ENCODE data around the gene GOLGA8B. TPM values are rescaled to one million over a fixed set of nuclear protein-coding genes. Genes with fewer than 3 reads are reported as not detected.
"Not testable (repeated sequence)": the region's sequence is repeated elsewhere in the genome, so short reads cannot be mapped to it uniquely, and the experiment has no call there.

Gene GOLGA8B
- total RNA-seq, 2 donors from 2014 or later, result 228 to 318 TPM

DNA sequence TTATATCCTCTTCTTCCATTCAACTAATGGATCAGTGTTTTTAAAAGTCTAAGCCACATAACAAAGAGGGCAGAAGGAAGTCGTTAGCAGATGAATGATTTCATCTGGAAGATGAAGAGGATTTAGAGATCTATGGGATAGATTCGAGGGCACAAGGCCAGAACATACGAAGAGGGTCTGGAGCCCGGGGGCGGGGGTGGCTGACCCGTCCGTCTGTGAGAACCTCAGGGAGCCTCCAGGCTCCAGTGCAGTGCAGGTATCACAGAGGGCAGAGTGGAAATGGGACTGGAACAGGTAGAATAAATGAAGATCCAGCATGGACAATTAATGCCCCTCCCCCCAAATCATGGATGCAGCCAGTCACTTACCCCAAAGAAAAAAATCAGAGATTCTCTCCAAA lies 1.5 kb upstream of the GOLGA8B start:
- H3K36me3 Mint-ChIP-seq (ENCODE audit: insufficient read depth in 2 of 2), result no peaks in the 10 kb centered on the region
- peaks cover 13% of the 10 kb centered on the region for H3K27me3 Mint-ChIP-seq (ENCODE audit: low read depth)
- no peak overlapping the region for H3K4me3 Mint-ChIP-seq
- H3K4me1 Mint-ChIP-seq (ENCODE audit: low read depth), result peaks cover 29% of the 10 kb centered on the region
- H3K27ac Mint-ChIP-seq, result no peak overlapping the region
- no peak for ATAC-seq (replicated peaks in 1 of 2)
- H3K9me3 Mint-ChIP-seq, result no peaks in the 10 kb centered on the region
- no peak for DNase-seq

DNA sequence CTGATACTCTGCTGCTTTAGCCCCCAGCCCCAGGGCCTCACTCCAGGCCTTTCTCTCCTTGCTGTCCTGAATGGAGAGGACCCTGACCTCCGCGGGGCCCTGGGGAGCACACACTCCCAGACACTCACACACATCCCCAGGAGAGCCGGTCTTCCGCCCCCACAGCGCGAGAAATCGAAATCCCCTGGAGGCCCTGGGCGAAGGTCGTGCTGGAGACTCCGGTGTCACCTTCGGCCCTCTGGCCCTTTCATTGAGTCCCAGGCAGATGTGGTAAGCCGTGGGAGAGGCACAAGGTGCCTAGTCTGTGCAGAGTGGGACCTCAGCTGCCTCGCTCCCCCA lies 848 bp upstream of the GOLGA8B start:
- H3K27me3 Mint-ChIP-seq (ENCODE audit: low read depth), result peaks cover 13% of the 10 kb centered on the region
- H3K4me3 Mint-ChIP-seq, result peak overlapping the region; percentile 90 to 91
- no peaks in the 10 kb centered on the region for H3K9me3 Mint-ChIP-seq
- DNase-seq (no peak), ATAC-seq (replicated peaks in 1 of 2) (no peak)
- no peak overlapping the region for H3K27ac Mint-ChIP-seq
- H3K4me1 Mint-ChIP-seq (ENCODE audit: low read depth), result peaks cover 35% of the 10 kb centered on the region
- H3K36me3 Mint-ChIP-seq (ENCODE audit: insufficient read depth in 2 of 2), result no peaks in the 10 kb centered on the region

DNA sequence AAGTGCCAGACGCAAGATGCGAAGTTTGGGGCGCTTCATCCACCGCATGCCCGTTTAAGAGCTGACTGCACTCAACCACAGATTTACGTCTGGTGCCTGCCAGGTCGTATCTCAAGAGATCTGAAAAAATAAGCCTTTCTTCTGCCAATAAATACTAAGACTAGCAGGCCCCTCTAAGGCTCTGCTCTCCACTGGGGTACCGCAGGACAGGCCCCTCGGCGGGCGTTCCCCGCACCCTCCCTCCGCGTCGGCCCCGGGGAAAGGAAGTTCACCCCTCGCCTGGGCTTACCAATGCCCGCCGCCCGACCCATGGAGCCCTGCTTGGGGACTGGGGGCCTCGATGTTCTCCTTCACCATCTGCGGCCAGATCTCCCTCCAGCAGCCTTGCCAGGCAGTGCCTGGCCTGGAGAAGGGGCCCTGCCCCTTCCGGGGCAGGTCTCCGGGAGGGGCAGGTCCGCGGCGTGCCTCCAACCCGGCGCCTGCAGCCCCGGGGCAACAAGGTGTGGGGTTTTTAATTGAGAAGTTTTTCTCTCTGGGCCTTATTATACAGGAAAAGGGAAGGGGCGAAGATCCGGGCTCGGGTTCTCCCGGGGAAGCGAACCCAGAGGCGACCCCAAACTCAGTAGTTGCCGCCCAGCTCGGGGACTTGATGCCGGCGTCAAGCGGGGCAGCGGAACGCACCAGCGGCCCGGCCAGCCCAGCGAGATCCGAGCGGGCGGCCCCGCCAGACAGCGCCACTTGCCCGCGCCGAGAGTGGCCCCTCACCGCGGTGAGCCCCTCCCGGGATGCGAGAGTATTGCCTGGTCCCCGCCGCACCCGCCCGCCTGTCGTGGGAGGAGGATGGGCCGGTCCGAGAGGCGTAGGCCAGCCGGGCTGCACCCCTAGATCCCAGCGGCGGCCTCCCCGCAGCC lies 735 bp downstream of the GOLGA8B start:
- Mint-ChIP-seq H3K9me3 (no peaks in the 10 kb centered on the region), H3K4me3 (peak overlapping the region; percentile 79 to 95), H3K27me3 (ENCODE audit: low read depth) (peaks cover 7% of the 10 kb centered on the region), H3K36me3 (ENCODE audit: insufficient read depth in 2 of 2) (no peaks in the 10 kb centered on the region), H3K27ac (peak overlapping the region; percentile 77), H3K4me1 (ENCODE audit: low read depth) (peaks cover 44% of the 10 kb centered on the region)
- ATAC-seq (replicated peaks in 1 of 2), result peak; percentile 57 to 59
- peak; percentile 51 to 61 for DNase-seq

DNA sequence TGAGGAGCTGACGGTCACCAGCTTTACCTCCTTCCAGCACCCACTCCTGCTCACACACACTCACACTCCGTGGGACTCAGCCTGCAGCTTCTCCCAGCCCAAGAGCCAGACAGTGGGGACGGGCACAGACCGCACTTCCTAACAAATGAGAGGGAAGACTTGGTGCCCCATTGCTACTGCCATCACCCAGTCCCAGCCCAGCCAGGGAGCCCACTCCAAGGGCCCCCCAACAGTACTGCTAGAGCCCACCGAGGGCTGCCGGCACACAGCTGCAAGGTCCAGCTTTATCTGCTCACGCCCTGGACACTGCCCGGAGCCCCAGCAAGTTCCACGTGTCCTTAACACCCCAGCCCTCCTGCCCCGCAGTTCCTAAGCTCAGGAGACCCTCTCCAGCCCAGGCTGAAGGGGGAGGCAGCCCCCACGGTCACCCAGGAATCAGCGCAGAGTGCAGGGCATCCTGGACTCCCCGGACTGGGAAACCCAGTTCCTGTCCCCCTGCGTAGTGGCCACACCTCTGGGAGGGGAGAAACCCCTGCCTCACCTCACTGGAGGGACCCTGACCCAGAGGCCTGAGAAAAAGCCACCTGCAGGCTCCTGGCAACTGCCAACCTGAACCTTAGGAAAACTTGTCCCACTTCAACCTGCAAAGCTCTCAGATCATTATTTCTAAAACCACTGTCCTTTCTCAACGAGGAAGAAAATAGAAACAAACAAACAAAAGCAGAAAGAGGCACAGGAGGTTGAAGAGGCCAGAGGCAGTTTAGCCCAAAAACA lies 1.6 kb downstream of the GOLGA8B start:
- H3K27ac Mint-ChIP-seq, result peak overlapping the region; percentile 77
- ATAC-seq (replicated peaks in 1 of 2); DNase-seq; H3K27me3 Mint-ChIP-seq (ENCODE audit: low read depth); H3K36me3 Mint-ChIP-seq (ENCODE audit: insufficient read depth in 2 of 2); H3K9me3 Mint-ChIP-seq: not testable (repeated sequence)
- peaks cover 52% of the 10 kb centered on the region for H3K4me1 Mint-ChIP-seq (ENCODE audit: low read depth)
- H3K4me3 Mint-ChIP-seq, result peak overlapping the region; percentile 79 to 95

DNA sequence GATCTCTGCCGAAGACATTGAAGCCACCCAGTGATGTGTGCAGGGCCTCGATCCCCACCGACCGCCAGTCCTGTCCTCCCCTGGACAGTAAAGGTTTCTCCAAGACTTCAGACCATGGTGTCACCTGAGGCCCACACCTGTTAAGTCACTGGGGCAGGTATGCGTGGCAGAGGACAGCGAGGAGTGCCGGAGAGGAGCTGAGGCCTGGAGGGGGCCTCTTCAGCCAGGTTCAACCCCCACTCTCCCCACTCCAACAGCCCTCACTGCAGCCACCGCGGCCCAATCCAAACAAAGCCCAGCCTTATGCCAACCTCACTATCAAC lies 2.4 kb downstream of the GOLGA8B start:
- peaks cover 59% of the 10 kb centered on the region for H3K4me1 Mint-ChIP-seq (ENCODE audit: low read depth)

DNA sequence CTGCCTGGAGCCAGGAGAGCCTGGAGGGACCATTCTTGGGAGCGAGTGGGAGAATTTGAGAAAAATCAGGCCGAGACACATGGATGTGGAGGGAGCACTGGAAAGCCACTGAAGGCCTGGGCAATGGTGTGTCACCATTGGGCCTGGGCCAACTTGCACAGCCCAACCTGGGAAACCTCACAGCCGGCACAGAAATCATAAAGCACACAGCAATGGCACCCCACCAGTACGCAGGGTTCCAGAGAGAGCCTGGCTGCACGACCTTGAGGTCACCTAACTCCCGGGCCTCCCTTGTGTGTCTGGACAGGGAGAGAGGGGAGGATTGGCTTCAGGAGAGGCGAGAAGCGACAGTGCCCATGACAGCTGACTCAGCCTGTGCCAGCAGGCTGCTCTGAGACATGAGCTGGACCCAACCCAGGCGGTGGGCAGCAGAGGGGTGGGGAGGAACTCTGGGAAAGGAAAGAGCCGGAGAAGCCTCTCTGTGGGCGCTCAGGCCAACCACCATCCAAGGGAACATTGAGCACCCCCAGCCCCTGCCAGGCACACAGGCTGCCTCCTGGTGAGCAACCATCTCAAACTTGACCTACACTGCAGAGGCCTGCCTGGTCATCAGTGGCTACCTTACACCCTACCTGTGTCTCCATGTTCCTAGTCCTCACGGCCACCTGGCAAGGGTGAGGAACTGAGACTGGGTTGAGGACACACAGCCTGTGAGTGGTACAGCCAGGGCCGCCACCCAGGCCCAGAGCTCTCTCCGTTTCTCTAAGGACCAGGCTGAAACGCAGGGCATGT lies 3.0 kb downstream of the GOLGA8B start:
- H3K27ac Mint-ChIP-seq; H3K9me3 Mint-ChIP-seq; ATAC-seq (replicated peaks in 1 of 2); DNase-seq; H3K36me3 Mint-ChIP-seq (ENCODE audit: insufficient read depth in 2 of 2); H3K27me3 Mint-ChIP-seq (ENCODE audit: low read depth): not testable (repeated sequence)
- peak overlapping the region in 1 of 2 donors; percentile 10 for H3K4me3 Mint-ChIP-seq
- H3K4me1 Mint-ChIP-seq (ENCODE audit: low read depth), result peaks cover 59% of the 10 kb centered on the region

More for the DNA sequence above, 2.4 kb downstream of the GOLGA8B start:
- Mint-ChIP-seq H3K9me3 (no peaks in the 10 kb centered on the region), H3K27ac (no peak overlapping the region), H3K4me3 (peak overlapping the region; percentile 79 to 95), H3K27me3 (ENCODE audit: low read depth) (peaks cover 7% of the 10 kb centered on the region), H3K36me3 (ENCODE audit: insufficient read depth in 2 of 2) (no peaks in the 10 kb centered on the region)
- ATAC-seq (replicated peaks in 1 of 2) (no peak), DNase-seq (no peak)

DNA sequence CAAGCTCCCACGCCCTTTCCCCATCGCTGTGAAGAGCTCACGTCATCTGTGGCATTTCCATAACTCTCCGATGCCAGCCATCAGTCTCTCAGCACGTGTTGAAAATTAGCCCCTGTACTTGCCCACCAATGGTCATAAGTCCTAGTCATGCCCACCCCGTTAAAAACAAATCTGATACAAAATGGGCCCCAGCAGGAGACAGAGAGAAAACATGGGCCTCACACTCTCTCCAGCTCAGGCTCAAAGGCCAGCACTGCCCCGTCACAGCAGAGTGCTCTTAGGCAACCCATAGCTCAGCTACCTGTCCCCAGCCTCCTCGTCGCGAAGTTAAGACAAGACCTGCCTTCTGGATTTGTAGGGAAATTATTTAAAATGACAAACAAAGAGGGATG lies 5.2 kb downstream of the GOLGA8B start:
- ATAC-seq (replicated peaks in 1 of 2) (no peak), DNase-seq (no peak)
- no peaks in the 10 kb centered on the region for H3K9me3 Mint-ChIP-seq
- H3K27ac Mint-ChIP-seq, result peak overlapping the region; percentile 10
- H3K4me3 Mint-ChIP-seq, result peak overlapping the region; percentile 66 to 68
- no peaks in the 10 kb centered on the region for H3K36me3 Mint-ChIP-seq (ENCODE audit: insufficient read depth in 2 of 2)
- H3K4me1 Mint-ChIP-seq (ENCODE audit: low read depth), result peaks cover 66% of the 10 kb centered on the region
- H3K27me3 Mint-ChIP-seq (ENCODE audit: low read depth), result no peaks in the 10 kb centered on the region

DNA sequence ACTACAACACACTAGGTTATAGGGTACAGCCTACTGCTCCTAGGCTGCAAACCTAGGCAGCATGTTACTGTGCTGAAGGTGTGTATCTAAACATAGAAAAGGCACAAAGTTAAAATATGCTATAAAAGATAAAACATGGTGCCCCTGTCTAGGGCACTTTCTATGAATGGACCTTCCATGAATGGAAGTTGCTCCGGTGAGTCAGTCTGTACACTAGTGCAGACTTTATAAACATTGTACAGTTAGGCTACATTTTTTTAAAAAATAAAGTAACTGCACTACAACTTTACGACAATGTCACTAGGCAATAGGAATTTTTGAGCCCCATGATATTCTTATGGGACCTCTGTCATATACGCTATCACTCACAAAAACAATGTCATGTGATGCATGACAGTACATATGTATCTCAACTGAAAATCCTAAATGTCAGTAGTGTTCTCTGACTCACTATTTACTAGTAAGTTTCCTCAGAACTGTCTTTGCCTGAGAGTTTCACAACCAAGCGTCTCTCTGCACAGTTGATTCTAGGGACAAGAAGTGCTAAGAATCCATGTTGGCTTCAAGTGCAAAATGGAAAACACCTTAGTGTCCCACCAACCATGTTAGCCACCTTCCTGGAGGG lies 5.7 kb downstream of the GOLGA8B start:
- peak; percentile 82 to 85 for ATAC-seq (replicated peaks in 1 of 2)
- H3K9me3 Mint-ChIP-seq; H3K27me3 Mint-ChIP-seq (ENCODE audit: low read depth); H3K36me3 Mint-ChIP-seq (ENCODE audit: insufficient read depth in 2 of 2): not testable (repeated sequence)
- peak overlapping the region; percentile 66 to 68 for H3K4me3 Mint-ChIP-seq
- peak in 1 of 2 donors; percentile 18 for DNase-seq
- H3K4me1 Mint-ChIP-seq (ENCODE audit: low read depth), result peaks cover 72% of the 10 kb centered on the region
- peak overlapping the region; percentile 64 for H3K27ac Mint-ChIP-seq

DNA sequence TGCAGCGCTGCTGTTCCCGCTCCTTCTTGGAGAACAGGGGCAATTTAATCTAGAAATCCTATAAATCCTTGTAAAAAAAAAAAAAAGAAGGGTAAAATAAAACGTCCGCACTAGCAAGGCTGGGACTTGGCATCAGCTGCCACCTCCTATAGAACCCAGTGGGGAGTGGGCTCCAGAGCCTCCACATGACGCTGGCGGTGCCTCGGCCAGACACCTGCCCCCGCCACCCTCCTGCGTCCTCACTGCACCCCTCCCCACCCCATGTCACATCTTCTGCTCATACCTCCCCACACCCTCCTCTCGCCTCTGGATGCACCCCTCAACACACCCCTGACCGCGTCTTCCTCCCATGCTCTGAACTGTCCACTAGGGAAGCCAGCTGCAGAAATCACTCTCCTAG lies 8.4 kb downstream of the GOLGA8B start:
- H3K4me3 Mint-ChIP-seq; DNase-seq; ATAC-seq (replicated peaks in 1 of 2); H3K9me3 Mint-ChIP-seq; H3K27ac Mint-ChIP-seq; H3K36me3 Mint-ChIP-seq (ENCODE audit: insufficient read depth in 2 of 2); H3K27me3 Mint-ChIP-seq (ENCODE audit: low read depth): not testable (repeated sequence)
- peaks cover 63% of the 10 kb centered on the region for H3K4me1 Mint-ChIP-seq (ENCODE audit: low read depth)

DNA sequence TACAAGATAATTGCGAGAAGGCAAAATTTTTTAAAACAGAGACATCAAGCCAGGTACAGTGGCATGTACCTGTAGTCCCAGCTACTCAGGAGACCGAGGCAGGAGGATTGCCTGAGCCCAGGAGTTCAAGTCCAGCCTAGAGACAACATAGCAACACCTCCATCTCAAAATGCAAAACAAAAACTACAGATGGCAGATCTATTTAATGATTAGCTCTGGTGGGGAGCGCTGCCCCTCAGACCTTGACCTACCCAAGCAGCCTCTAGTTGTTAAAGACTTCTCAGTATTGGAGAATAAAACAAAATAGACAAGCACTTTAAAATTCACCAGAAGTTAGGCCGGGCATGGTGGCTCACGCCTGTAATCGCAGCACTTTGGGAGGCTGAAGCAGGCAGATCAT lies 10.5 kb downstream of the GOLGA8B start:
- not testable (repeated sequence) for ATAC-seq (replicated peaks in 1 of 2); H3K9me3 Mint-ChIP-seq; H3K4me3 Mint-ChIP-seq; H3K27ac Mint-ChIP-seq; DNase-seq; H3K36me3 Mint-ChIP-seq (ENCODE audit: insufficient read depth in 2 of 2); H3K27me3 Mint-ChIP-seq (ENCODE audit: low read depth)
- peaks cover 43% of the 10 kb centered on the region for H3K4me1 Mint-ChIP-seq (ENCODE audit: low read depth)

DNA sequence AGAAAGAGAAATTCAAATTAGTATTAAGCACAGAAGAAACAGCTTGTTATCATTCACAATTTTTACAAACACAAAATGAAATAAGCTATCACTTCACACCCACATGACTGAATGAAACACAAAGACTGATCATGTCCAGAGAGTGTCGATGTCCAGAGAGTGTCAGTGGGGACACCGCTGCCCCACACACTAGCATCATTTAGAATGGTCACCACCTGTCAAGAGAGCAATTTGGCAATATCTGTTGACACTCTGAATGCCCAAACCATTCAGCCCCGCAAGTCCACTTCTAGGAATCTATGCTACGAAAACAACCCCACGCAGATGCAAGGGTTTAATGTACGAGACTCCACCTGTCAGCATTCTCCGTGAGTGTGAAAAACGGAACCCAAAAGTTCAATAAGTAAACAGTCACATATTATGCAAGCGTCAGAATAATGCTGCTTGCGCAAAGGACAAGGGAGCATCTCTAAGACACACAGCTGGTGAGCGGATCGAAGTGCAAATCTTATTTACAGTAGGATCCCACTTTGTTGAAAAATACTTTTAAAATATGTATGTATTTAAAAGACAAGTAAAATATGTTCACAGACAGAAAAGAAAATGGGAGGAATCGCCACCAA lies 11.3 kb downstream of the GOLGA8B start:
- H3K4me3 Mint-ChIP-seq; H3K27me3 Mint-ChIP-seq (ENCODE audit: low read depth); H3K9me3 Mint-ChIP-seq; ATAC-seq (replicated peaks in 1 of 2); H3K36me3 Mint-ChIP-seq (ENCODE audit: insufficient read depth in 2 of 2); DNase-seq; H3K27ac Mint-ChIP-seq: not testable (repeated sequence)
- H3K4me1 Mint-ChIP-seq (ENCODE audit: low read depth), result peaks cover 35% of the 10 kb centered on the region

DNA sequence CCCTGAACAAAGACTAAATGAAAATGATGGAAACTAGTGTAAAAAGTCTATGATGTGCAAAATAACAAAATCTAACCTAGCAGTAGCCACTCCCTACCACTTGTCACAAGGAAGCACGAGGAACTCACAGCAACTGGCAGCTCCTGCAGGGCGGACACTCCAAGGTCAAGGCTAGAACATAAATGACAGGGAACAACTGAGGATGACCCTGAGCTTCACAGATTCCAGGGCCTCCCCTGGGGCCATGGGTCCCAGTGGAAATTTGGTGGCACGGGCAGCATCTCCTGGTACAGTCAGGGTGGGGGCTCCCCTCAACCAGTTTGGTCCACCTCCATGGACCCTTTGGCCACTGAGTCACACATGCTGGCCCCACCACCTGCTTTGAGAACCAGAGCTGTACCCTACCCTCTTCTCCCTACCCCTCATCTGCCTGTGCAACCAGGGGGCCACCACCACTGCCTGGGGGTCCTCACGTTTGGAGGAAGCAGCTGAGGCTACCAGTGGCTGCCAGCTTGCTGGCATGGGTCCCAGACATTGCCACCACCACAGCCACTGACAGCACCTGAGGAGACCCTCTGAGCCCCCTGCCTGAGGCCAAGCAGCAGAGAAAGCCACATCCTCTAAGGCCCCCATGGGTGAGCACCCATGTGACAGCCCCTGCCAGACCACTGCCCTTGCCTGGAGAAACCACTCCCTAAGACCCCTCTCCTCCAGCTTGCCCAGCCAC lies 13.6 kb downstream of the GOLGA8B start:
- DNase-seq; ATAC-seq (replicated peaks in 1 of 2); H3K36me3 Mint-ChIP-seq (ENCODE audit: insufficient read depth in 2 of 2); H3K27me3 Mint-ChIP-seq (ENCODE audit: low read depth); H3K9me3 Mint-ChIP-seq; H3K4me3 Mint-ChIP-seq; H3K27ac Mint-ChIP-seq: not testable (repeated sequence)
- H3K4me1 Mint-ChIP-seq (ENCODE audit: low read depth), result peaks cover 25% of the 10 kb centered on the region
